Peyer's patch (tissue), 4 donors: ENCODE data around the gene NFE2L3. TPM values are rescaled to one million over a fixed set of nuclear protein-coding genes. Genes with fewer than 3 reads are reported as not detected.

Experiments
- DNase-seq, 3 donors: peaks; one replicate each; pipeline ENCODE4 v3.0.0-alpha.2; 2017 to 2019
- H3K27ac ChIP-seq, 4 donors: fragments of 200-600 bp; sonication (generic); one replicate each; pipeline ENCODE4 v1.5.1; 2016 to 2019
- H3K27me3 ChIP-seq, 2 donors: fragments of 200-600 bp; sonication (generic); one replicate each; pipeline ENCODE4 v1.5.1; 2019
- H3K36me3 ChIP-seq, 3 donors: fragments of 200-600 bp; sonication (generic); one replicate each; pipeline ENCODE4 v1.5.1; 2016 to 2019
- H3K4me1 ChIP-seq, 4 donors: fragments of 200-600 bp; sonication (generic); one replicate each; pipeline ENCODE4 v1.5.1; 2016 to 2019
- H3K4me3 ChIP-seq, 4 donors: fragments of 200-600 bp; sonication (generic); 1 replicate in 3 of 4; 2 replicates in 1 of 4; pipeline ENCODE4 v1.5.1; 2016 to 2019; ENCODE audit warnings: mild to moderate bottlenecking in 1 of 4
- H3K9me3 ChIP-seq, 4 donors: fragments of 200-600 bp; sonication (generic); one replicate each; pipeline ENCODE4 v1.5.1; 2016 to 2019; ENCODE audit warnings: mild to moderate bottlenecking in 1 of 4
- CTCF ChIP-seq, 6 experiments: fragments of 450-650 bp in 4 of 6; fragments of 200-600 bp in 2 of 6; sonication (generic) in 1 of 6; IDR thresholded peaks; one replicate each; pipeline ENCODE4 v1.5.1; 2017 to 2019; ENCODE audit warnings: antibody characterized with exemption in 6 of 6, mild to moderate bottlenecking in 3 of 6, moderate library complexity in 1 of 6
- POLR2A ChIP-seq, 2 donors: fragments of 450-650 bp; IDR thresholded peaks; one replicate each; pipeline ENCODE4 v1.5.1; 2017; ENCODE audit warnings: antibody characterized with exemption in 2 of 2, mild to moderate bottlenecking in 2 of 2, moderate library complexity in 2 of 2
- total RNA-seq, 4 donors: library from RNA; depleted of rRNA; stranded (reverse); fragments of >200 nt; gene quantifications; one replicate each; pipeline ENCODE4 v1.1.0, GENCODE V29; 2016

Gene NFE2L3
- total RNA-seq, 4 donors from 2014 or later, result 5.3 to 10.5 (median 6.6) TPM

- H3K4me3 ChIP-seq, result no peak overlapping the region
- no peak overlapping the region for H3K27ac ChIP-seq
- H3K4me1 ChIP-seq, result no peaks in the 10 kb centered on the region
- H3K36me3 ChIP-seq, result no peaks in the 10 kb centered on the region
- H3K27me3 ChIP-seq, result no peaks in the 10 kb centered on the region
- DNase-seq, result no peak
- no peak for TF ChIP-seq POLR2A (IDR thresholded peaks at IDR 0.05)
- no peak for TF ChIP-seq CTCF (IDR thresholded peaks at IDR 0.05)
- H3K9me3 ChIP-seq, result no peaks in the 10 kb centered on the region
Observed at GRCh38 chr7:26227987-26228386, 76.0 kb downstream of the NFE2L3 start.

GRCh38 chr7:26233902-26234511, 82.0 kb downstream of the NFE2L3 start:
- no peak overlapping the region for H3K27ac ChIP-seq
- H3K4me3 ChIP-seq, result no peak overlapping the region
- no peaks in the 10 kb centered on the region for H3K36me3 ChIP-seq
- H3K27me3 ChIP-seq, result no peaks in the 10 kb centered on the region
- TF ChIP-seq CTCF (IDR thresholded peaks at IDR 0.05), result no peak
- no peak for TF ChIP-seq POLR2A (IDR thresholded peaks at IDR 0.05)
- no peaks in the 10 kb centered on the region for H3K9me3 ChIP-seq
- no peaks in the 10 kb centered on the region for H3K4me1 ChIP-seq
- DNase-seq, result no peak

Other genes starting within 250 kb of the NFE2L3 start
- gene HNRNPA2B1, start 48.5 kb downstream of the NFE2L3 start, total RNA-seq, result 100 to 1,000 TPM; 184 to 526 (median 228) TPM
- gene CBX3, start 49.5 kb downstream of the NFE2L3 start, total RNA-seq, result 100 to 1,000 TPM in 1 of 4 donors, 10 to 100 TPM in 3; 53.9 to 112 (median 68.6) TPM
- 10 to 100 TPM in 1 of 4 donors, 1 to 10 TPM in 3; 1.8 to 14.9 (median 2.9) TPM for gene SNX10, start 139.7 kb downstream of the NFE2L3 start, total RNA-seq